HAP-1 (cell line): Measurements from ENCODE around the gene MYO1D.
A peak's percentile ranks its signal among the peaks of the same experiment; 100 is the strongest.

Source experiments
- DNase-seq, 2 experiments: peaks; one replicate each; pipeline ENCODE4 v3.0.0-alpha.2; 2016 to 2020; ENCODE audit warnings: low spot score in 2 of 2
- H3K27me3 ChIP-seq: fragments of 250-450 bp; sonication (Bioruptor Pico); 2 replicates; pipeline ENCODE4 v1.5.1; 2020; ENCODE audit warnings: low read depth, mild to moderate bottlenecking, moderate library complexity
- H3K36me3 ChIP-seq: fragments of 250-450 bp; sonication (Bioruptor Pico); replicated peaks from 2 replicates; pipeline ENCODE4 v1.5.1; 2020; ENCODE audit warnings: mild to moderate bottlenecking
- H3K4me1 ChIP-seq: fragments of 250-450 bp; sonication (Bioruptor Pico); 2 replicates; pipeline ENCODE4 v1.5.1; 2020; ENCODE audit warnings: mild to moderate bottlenecking
- H3K4me3 ChIP-seq: fragments of 250-450 bp; sonication (Bioruptor Pico); 2 replicates; pipeline ENCODE4 v1.5.1; 2020; ENCODE audit warnings: mild to moderate bottlenecking, moderate library complexity
- H3K9me3 ChIP-seq: fragments of 250-450 bp; sonication (Bioruptor Pico); 2 replicates; pipeline ENCODE4 v1.5.1; 2020; ENCODE audit warnings: mild to moderate bottlenecking, moderate library complexity
- in situ Hi-C: fragments of 300-500 bp; cut with MboI; formaldehyde crosslinking; loops from 3 replicates; pipeline ENCODE4 v1.14.3; 2020; ENCODE audit warnings: low sequenced_read_pairs, inconsistent platforms, mixed read lengths

The MYO1D gene

DNA sequence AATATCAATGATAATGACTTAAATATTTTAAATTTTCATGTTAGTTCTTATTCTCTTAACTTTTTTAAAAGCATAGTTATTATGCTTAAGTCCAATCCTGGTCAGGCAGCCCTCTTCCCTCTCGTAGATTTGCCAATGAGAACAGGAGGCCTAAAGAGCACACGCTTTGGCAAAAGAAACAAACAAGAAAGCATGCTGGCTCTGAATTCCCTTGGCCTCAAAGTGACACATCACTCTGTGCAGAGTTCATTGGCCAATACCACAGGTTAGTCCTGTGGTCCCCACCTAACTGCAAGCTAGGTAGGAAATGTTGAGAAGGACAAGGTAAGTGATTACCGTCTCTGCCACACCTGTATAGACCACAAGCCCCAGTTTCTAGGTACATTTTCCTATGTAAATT is 61.5 kb downstream of the MYO1D start:
- Histone ChIP-seq H3K4me3 (no peak overlapping the region), H3K4me1 (peaks cover 3% of the 10 kb centered on the region), H3K36me3 (no peaks in the 10 kb centered on the region), H3K27me3 (no peaks in the 10 kb centered on the region), H3K9me3 (no peaks in the 10 kb centered on the region)
- in situ Hi-C loops = no loop called here
- DNase-seq = no peak

DNA sequence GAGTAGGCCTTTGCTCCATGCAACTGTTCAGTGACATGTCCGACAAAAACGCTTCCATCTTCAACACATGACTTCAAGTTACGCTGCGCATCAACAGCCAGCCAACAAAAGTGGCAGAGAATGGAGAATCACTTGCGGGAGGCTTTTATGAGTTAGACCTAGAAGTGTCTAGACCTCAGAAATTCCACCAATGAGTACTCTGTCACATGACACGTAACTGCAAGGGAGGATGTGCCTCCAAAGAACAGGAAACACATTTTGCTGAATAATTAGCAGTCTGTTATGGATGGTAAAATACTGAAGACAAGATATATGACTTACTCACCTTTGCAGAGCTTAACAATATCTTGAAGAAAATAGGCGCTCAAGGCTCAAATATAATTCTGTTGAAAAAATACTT is 62.1 kb downstream of the MYO1D start:
- Histone ChIP-seq H3K27me3 (no peaks in the 10 kb centered on the region), H3K36me3 (no peaks in the 10 kb centered on the region), H3K9me3 (no peaks in the 10 kb centered on the region), H3K4me1 (peaks cover 3% of the 10 kb centered on the region), H3K4me3 (no peak overlapping the region)
- in situ Hi-C loops = no loop called here
- DNase-seq = no peak

DNA sequence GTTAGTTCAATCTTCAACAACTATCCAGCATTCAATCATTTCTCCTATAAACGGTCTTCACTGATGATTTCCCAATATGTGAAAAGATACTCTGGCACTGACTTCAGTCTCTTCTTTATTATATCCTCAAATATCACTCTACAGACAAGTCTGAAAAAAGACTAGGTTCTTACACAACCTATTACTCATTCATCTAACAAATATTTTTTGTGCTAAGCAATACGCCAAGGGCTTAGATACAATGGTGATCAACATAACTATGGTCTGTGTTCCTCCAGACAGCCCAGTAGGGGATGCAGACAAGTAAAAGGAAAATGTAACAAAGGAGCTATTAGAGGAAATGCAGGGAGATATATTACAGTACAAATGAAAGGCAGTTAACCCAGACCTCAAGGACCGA is 63.9 kb downstream of the MYO1D start:
- peak in 1 of 2 experiments; percentile 40 for DNase-seq
- no peaks in the 10 kb centered on the region for H3K27me3 ChIP-seq
- H3K36me3 ChIP-seq = no peaks in the 10 kb centered on the region
- no peak overlapping the region for H3K4me3 ChIP-seq
- in situ Hi-C loops = no loop called here
- H3K4me1 ChIP-seq = peaks cover 3% of the 10 kb centered on the region
- H3K9me3 ChIP-seq = no peaks in the 10 kb centered on the region

DNA sequence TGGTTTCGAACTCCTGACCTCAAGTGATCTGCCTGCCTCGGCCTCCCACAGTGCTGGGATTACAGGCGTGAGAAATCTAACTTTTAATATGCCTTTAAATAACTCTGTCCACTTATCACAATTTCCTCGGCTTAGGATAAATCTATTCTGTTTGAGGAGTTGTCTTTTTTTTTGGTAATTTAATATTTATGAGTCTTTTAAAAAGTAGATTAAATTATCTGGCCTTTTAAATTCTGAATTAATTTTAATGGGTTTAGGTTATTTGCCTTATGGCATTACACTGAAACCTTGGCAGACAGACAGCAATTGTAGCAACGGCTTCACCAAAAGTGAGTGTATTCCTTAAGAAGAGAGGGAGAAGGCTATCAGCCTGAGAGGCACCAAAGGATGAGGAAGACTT is 66.2 kb downstream of the MYO1D start:
- in situ Hi-C loops = no loop called here
- Histone ChIP-seq H3K4me1 (peaks cover 3% of the 10 kb centered on the region), H3K9me3 (no peaks in the 10 kb centered on the region), H3K27me3 (no peaks in the 10 kb centered on the region), H3K36me3 (no peaks in the 10 kb centered on the region), H3K4me3 (no peak overlapping the region)
- DNase-seq = no peak

DNA sequence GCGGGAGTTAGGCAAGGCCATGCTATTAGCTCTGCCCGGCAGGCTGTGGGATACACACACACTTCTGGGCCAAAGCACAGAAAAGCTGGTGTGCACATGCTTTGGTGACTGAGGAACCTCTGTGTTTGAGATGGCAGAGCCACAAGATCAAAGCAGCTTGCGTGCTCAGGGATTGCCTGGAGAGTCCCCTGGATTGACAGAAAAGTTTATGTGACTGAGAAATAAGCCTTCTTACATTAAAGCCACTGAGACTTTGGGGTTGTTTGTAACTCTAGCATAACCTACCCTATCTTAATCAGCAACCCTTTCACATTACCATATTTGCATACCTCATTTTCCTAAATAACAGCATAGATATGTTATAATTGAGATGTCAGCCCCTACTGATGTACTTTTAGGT is 69.3 kb downstream of the MYO1D start:
- DNase-seq = no peak
- in situ Hi-C loops = no loop called here
- H3K27me3 ChIP-seq = no peaks in the 10 kb centered on the region
- H3K4me1 ChIP-seq = no peaks in the 10 kb centered on the region
- H3K9me3 ChIP-seq = no peaks in the 10 kb centered on the region
- H3K4me3 ChIP-seq = no peak overlapping the region
- no peaks in the 10 kb centered on the region for H3K36me3 ChIP-seq

DNA sequence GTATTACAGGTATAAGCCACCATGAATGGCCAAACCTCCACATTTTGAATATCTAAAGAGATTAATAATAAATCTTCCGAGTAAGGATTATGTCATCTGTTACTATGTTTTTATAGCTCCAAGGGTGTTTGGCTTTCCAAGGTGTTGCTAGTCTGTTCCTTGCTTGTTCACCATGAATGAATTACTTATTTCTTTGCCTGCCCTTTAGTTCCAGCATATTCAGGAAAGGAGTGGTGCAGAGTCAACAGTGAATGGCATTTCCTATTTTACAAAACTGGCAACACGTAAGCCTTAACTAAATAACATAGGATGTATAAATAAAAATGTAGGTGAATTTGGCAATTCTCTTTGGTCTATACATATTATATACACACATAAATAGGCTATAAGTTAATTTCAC is 70.3 kb downstream of the MYO1D start:
- H3K27me3 ChIP-seq = no peaks in the 10 kb centered on the region
- no peak overlapping the region for H3K4me3 ChIP-seq
- DNase-seq = no peak
- H3K4me1 ChIP-seq = no peaks in the 10 kb centered on the region
- H3K9me3 ChIP-seq = no peaks in the 10 kb centered on the region
- no peaks in the 10 kb centered on the region for H3K36me3 ChIP-seq
- in situ Hi-C loops = no loop called here

DNA sequence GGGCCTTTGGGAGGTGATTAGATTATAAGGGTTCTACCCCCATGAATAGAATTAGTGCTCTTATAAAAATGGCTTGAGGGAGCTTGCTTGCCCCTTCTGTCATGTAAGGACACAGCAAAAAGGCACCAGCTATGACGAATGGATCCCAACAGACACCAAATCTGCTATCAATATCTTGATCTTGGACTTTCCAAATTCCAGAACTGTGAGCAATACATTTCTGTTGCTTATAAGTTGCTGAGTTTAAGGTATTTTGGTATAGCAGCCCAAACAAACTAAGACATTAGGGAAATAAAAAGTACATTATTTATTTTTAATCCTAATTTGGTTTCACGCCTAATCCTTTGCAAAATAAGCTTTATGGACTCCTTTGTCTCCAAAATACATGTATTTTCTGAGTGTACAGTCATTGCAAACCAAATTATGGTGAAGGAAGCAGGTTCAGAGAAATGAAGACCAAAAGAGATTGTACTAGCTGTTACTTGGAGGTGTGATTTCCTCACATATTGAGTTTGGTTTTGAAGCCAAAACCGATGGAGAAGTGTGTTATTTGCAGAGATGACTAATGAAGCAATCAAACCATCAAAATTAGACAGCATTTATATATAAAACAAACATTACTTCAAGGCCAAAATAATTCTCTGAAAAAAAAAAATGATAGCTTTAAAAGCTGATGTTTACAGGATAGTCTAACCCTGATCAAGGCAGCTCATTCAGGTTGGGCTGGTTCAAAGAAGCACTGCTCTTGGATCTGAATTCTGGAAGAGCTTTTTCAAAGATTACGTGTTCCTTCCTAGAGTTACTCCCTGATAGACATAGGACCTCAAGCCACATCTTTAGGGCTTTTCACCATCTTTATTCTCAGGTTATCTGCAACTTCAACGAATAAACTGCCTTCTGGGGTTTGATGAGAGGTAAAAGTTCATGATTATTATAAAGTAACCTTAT is 71.6 kb downstream of the MYO1D start:
- no peaks in the 10 kb centered on the region for H3K9me3 ChIP-seq
- no peaks in the 10 kb centered on the region for H3K4me1 ChIP-seq
- H3K36me3 ChIP-seq = no peaks in the 10 kb centered on the region
- H3K27me3 ChIP-seq = no peaks in the 10 kb centered on the region; the same call in 1 of the 2 replicates
- H3K4me3 ChIP-seq = no peak overlapping the region
- no peak for DNase-seq
- in situ Hi-C loops = no loop called here

DNA sequence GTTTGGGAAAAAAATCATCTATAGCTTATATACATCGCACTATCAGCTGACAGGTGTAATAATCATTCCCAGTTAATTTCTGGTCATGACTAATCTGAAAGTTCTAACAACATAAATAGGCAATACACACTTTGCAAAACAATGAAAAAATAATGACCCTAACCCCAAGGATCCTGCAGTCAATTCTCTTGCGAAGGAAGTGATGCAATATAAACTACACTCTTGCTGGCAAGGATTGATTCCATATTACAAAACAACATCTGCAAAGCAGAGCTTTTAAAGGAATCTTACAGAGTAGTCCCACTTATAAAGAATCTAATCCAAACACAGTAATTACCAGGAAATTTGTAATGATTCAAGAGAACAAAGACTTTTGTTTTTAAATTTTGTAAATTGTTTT is 73.4 kb downstream of the MYO1D start:
- Histone ChIP-seq H3K36me3 (no peaks in the 10 kb centered on the region), H3K9me3 (no peaks in the 10 kb centered on the region), H3K4me3 (no peak overlapping the region), H3K27me3 (peaks cover 3% of the 10 kb centered on the region; the same call in 1 of the 2 replicates), H3K4me1 (no peaks in the 10 kb centered on the region)
- no peak for DNase-seq
- in situ Hi-C loops = no loop called here

DNA sequence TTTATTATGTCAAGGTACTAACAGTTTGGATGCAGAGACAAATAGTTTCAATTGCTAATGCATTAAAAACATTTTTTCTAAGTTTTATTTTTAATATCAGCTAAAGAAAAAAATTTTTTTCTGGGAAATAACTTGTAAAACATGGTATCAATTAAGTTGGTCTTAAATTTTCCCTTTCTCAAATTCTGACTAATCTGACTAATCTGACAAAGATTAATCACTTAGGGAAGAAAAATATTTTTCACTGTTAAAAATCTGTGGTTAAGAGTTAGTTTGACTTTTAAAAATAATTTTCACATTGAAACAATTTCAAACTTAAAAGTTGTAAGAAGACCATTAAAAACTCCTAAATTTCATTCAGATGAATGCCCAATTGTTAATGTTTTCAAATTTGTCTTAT is 74.6 kb downstream of the MYO1D start:
- Histone ChIP-seq H3K9me3 (no peaks in the 10 kb centered on the region), H3K36me3 (no peaks in the 10 kb centered on the region), H3K4me1 (no peaks in the 10 kb centered on the region), H3K4me3 (no peak overlapping the region), H3K27me3 (peaks cover 3% of the 10 kb centered on the region; the same call in 1 of the 2 replicates)
- DNase-seq = no peak
- in situ Hi-C loops = no loop called here

DNA sequence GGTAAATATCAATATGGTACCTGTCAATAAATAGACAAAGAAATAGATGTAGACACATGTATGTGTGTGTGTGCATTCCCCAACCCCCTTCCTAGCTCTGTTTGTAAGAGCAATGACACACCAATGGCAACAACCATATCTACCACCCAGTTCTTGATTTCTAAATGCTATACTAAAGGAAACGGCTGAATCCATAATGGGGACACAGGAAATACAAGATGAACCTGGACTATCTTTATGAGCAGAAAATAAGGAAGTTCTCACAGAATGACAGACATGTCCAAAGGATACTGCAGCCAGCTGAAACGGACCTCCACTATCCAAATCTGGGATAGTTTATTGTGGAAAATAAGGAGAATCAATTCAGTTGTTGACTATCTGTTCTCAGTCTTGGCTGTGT is 75.3 kb downstream of the MYO1D start:
- no peak for DNase-seq
- in situ Hi-C loops = no loop called here
- Histone ChIP-seq H3K36me3 (no peaks in the 10 kb centered on the region), H3K9me3 (no peaks in the 10 kb centered on the region), H3K4me3 (no peak overlapping the region), H3K4me1 (no peaks in the 10 kb centered on the region), H3K27me3 (peaks cover 3% of the 10 kb centered on the region; the same call in 1 of the 2 replicates)

DNA sequence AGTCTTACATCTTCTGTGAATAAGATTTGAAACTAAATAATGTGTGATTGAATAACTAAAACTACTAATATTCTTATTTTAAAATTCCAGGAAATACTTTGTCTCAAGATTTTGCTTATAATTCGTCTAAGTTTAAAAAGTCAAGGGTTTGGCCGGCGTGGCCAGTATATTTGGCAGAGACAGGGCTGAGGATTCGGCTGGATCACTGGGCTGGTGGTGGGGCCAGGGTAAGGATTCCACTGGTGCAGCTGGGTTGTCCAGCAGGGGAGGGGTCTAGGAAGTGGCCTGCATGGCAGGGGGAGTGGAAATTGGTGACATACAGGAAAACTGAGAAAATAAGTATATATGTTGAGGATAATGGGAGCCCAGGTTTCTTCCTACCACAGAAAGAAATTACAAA is 75.7 kb downstream of the MYO1D start:
- in situ Hi-C loops = no loop called here
- Histone ChIP-seq H3K9me3 (no peaks in the 10 kb centered on the region), H3K4me1 (no peaks in the 10 kb centered on the region), H3K36me3 (no peaks in the 10 kb centered on the region), H3K27me3 (peaks cover 3% of the 10 kb centered on the region; the same call in 1 of the 2 replicates), H3K4me3 (no peak overlapping the region)
- DNase-seq = no peak

DNA sequence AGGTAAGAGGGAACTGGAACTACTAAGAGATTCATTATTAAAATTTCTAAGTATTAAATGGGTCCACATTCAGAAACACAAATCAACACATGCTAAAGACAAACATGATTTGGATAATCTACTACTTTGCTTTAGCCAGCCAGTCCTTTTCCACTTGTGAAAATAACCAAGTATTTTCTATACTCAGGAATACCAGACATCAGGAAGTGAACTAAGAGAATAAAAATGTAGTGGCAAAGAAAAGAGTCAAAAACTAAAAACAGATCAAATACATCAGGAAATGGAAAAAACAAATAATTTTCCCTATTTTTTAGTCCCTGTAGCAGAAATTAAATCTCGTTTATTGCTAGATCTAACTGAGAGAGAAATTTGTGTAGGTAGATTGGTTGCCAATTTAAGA is 78.0 kb downstream of the MYO1D start:
- Histone ChIP-seq H3K36me3 (no peaks in the 10 kb centered on the region), H3K27me3 (peaks cover 3% of the 10 kb centered on the region; the same call in 1 of the 2 replicates), H3K4me1 (peaks cover 13% of the 10 kb centered on the region), H3K4me3 (no peak overlapping the region), H3K9me3 (no peaks in the 10 kb centered on the region)
- no peak for DNase-seq
- in situ Hi-C loops = no loop called here

DNA sequence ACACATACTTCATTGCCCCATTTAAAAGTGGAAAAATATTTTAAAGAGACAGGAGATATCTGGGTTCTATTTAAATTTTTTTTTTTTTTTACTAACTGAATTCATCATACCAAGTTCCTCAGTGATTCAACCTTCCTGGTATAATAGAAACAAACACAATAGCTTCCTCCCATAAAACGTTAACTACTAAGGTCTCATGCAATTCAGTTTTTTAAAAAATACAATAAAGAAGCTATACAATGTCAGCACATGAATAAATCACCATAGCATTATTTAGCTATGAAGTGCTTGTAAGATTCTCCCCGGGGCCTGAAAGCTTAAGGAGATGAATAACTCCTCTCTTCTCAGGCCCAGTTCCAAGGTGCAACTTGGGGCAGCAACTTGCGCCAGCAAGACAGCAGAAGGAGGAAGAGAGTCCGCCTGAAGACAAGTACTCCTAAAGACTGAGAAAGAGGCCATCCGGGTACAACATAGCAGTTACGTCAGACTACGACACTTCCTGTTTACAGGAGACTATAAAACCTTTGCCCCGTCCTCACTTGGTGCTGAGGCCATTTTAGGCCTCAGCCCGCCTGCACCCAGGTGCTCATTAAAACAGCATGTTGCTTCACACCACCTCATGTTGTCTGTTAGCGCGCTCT is 81.5 kb downstream of the MYO1D start:
- Histone ChIP-seq H3K4me1 (peaks cover 13% of the 10 kb centered on the region), H3K36me3 (no peaks in the 10 kb centered on the region), H3K27me3 (peaks cover 3% of the 10 kb centered on the region; the same call in 1 of the 2 replicates), H3K4me3 (no peak overlapping the region), H3K9me3 (no peaks in the 10 kb centered on the region)
- in situ Hi-C loops = no loop called here
- DNase-seq = peak; percentile 52 to 70

DNA sequence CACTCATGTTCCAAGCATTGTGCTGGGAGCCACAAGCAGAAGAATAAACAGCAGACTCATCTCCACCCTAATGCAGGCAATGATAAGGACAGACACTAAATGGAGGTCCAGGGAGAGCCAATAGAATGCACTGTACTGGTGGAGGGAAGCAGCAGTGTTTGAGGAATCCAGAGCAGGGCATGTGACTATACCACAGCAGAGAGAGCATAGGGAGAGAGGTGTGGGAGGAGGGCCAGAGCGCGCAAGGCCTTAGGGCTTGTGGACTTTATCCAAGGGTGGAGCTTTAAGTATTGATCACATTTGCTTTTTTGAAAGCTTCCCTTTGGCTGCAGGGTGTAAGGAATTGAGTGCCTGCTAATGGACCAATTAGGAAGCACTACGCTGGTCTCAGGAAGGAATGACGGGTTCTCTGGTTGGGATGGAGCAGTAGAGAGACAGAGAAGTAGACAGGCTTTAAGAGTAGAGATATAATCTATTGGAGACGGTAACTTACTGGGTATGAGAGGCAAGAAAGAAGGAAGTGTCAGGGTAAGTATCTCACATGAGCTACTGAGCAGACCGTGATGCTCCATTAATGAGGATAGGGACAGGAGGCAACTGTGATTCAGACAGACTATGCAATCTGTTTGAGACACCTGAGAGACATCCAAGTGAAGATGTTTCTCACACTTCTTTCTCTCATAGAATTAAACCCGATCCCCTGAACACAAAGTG is 82.2 kb downstream of the MYO1D start:
- Histone ChIP-seq H3K9me3 (no peaks in the 10 kb centered on the region), H3K27me3 (peaks cover 3% of the 10 kb centered on the region; the same call in 1 of the 2 replicates), H3K4me1 (peaks cover 13% of the 10 kb centered on the region), H3K36me3 (no peaks in the 10 kb centered on the region), H3K4me3 (no peak overlapping the region)
- DNase-seq = no peak
- in situ Hi-C loops = no loop called here
